ENCODE measurements around the gene ZNF2.

Gene ZNF2

GRCh38 chr2:95165371-95166064 lies at the start of gene ZNF2:
TSS of gene ZNF2 (plus strand) at chr2:95165809. CDS start at chr2:95176227, 10,418 bp downstream.
- DNase-seq (ENCODE audit: low read depth in 1 of 2, low spot score in 1 of 2) = peak; percentile 91

DNA sequence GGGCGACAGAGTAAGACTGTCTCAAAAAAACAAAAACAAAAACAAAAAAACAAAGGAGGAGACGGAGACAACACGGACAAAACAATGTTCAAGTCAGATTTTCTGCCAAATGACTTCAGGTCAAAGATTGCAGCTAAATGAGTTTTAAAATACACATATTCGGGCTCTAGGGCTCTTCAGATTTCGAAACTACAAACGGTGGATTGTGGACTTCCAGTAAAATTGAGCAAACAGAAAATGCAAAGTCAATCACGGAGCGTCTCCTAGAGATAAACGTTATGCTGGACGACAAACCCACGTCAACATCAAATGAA lies 44.6 kb upstream of the ZNF2 start:
- DNase-seq (ENCODE audit: low read depth in 1 of 2, low spot score in 1 of 2) = no peak

GRCh38 chr2:95121407-95122196 lies 44.0 kb upstream of the ZNF2 start, which contains the start of gene MRPS5:
TSS of gene MRPS5 (minus strand) at chr2:95121808. CDS start at chr2:95121791, 17 bp downstream.
- peak; percentile 74 to 86 for DNase-seq (ENCODE audit: low read depth in 1 of 2, low spot score in 1 of 2)

GRCh38 chr2:95122197-95122551 lies 43.4 kb upstream of the ZNF2 start:
- DNase-seq (ENCODE audit: low read depth in 1 of 2, low spot score in 1 of 2) = no peak

DNA sequence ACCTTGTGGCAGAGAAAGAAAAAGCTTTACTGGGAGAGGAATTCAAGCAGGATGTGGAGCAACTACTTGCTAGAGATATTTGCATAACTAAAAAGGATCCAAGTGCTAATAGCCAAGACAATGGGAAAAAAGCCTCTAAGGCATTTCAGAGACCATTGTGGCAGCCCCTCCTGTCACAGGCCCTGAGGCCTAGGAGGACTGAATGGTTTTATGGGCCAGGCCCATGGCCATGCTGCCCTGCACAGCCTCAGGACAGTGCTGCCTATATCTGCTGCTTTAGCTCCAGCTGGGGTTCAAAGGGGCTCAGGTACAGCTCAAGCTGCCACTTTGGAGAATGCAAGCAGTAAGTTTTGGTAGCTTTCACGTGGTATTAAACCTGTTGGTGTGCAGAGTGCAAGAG lies 26.9 kb upstream of the ZNF2 start:
- DNase-seq (ENCODE audit: low read depth in 1 of 2, low spot score in 1 of 2) = no peak

GRCh38 chr2:95143838-95144237 lies 21.8 kb upstream of the ZNF2 start:
- DNase-seq (ENCODE audit: low read depth in 1 of 2, low spot score in 1 of 2) = no peak

- DNase-seq (ENCODE audit: low read depth in 1 of 2, low spot score in 1 of 2) = no peak
These were observed 16.1 kb upstream of the ZNF2 start for GRCh38 chr2:95149397-95149984.

GRCh38 chr2:95158441-95158840 lies 7.2 kb upstream of the ZNF2 start:
- DNase-seq (ENCODE audit: low read depth in 1 of 2, low spot score in 1 of 2) = no peak

DNA sequence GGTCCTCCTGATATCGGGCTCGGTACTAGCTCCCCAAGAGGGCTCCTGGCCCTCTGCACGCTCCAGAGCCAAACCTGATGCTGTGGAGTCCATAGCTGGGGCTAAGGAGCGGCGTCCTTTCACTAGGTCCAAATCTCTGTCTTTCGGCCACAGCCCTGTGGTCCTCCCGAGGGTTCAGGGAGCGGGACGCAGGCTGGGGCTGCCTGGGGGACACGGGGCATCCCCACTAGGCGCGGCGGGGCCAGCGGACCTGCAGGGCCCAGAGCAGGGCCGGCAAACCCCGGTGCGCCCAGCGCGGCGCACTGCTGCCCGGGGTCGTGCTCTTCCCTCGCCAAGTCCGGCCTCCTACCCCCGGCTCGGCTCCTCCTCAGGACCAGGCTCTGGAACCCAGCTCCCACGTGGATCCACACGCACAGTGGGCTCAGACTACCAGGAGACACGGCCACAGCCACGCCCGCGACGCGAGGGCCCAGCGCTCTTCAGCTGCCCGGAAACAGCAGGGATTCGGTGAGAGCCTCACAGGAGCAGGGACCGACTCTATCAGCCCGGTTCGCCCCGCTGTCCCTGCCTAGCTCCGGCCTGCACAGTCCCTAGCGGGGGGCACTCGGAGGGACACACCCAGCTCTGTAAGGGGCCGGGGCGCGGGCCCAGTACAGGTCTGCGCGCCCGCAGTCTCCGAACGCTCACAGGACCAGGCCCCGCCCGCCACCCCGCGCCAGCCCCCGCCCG lies 6.6 kb upstream of the ZNF2 start:
- no peak for DNase-seq (ENCODE audit: low read depth in 1 of 2, low spot score in 1 of 2)

- DNase-seq (ENCODE audit: low read depth in 1 of 2, low spot score in 1 of 2) = peak; percentile 60 to 63
These were observed 5.7 kb upstream of the ZNF2 start, which contains the start of gene ZNF514 for GRCh38 chr2:95159690-95160449. TSS of gene ZNF514 (minus strand) at chr2:95159848. CDS start at chr2:95153253, 6,595 bp downstream.

GRCh38 chr2:95165030-95165370 lies 609 bp upstream of the ZNF2 start:
- no peak for DNase-seq (ENCODE audit: low read depth in 1 of 2, low spot score in 1 of 2)

- DNase-seq (ENCODE audit: low read depth in 1 of 2, low spot score in 1 of 2) = no peak
These were observed 605 bp downstream of the ZNF2 start for GRCh38 chr2:95166065-95166763.

- DNase-seq (ENCODE audit: low read depth in 1 of 2, low spot score in 1 of 2) = no peak
These were observed 6.3 kb downstream of the ZNF2 start for GRCh38 chr2:95171902-95172301.

GRCh38 chr2:95174031-95174542 lies 8.5 kb downstream of the ZNF2 start:
- DNase-seq (ENCODE audit: low read depth in 1 of 2, low spot score in 1 of 2) = no peak

DNA sequence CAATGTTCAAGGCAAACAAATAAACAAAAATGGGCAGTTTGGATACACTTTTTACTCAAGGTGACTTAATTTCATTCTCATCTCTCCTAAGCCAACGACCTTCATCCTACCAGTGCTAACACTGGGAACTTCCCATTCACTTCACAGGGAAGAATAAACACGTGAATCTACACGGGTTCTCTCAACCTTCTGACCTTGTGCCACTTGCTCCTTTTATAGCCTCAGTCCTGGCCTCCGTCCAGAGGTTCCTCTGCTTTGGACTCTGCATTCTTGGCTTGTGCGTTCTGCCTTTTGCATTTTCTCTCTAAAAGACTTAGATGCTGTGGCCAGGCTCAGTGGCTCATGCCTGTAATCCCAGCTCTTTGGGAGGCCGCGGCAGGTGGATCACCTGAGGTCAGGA lies 13.8 kb downstream of the ZNF2 start:
- no peak for DNase-seq (ENCODE audit: low read depth in 1 of 2, low spot score in 1 of 2)

GRCh38 chr2:95181774-95182173 lies 16.2 kb downstream of the ZNF2 start:
- no peak for DNase-seq (ENCODE audit: low read depth in 1 of 2, low spot score in 1 of 2)

DNA sequence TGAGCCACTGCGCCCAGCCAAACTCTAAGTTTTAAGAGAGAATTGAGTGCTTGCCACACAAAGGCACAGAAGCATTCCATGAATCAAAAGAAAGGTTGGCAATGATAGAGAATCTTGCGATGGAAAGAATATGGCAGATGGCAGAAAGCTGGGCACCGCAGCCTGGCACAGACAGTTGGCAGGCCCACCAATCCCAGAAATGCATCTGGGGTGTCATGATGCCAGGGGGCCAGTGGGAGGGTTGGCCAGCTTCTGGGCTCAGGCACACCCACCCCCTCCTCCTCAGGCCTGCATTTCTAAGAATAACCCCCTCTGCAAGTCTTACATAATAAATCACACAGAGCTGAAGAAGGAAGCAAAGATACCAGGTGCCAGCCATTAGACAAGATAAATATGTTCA lies 19.6 kb downstream of the ZNF2 start:
- DNase-seq (ENCODE audit: low read depth in 1 of 2, low spot score in 1 of 2) = no peak

- DNase-seq (ENCODE audit: low read depth in 1 of 2, low spot score in 1 of 2) = no peak
These were observed 20.4 kb downstream of the ZNF2 start for GRCh38 chr2:95185973-95186372.

- peak; percentile 7 to 25 for DNase-seq (ENCODE audit: low read depth in 1 of 2, low spot score in 1 of 2)
These were observed 27.3 kb downstream of the ZNF2 start for GRCh38 chr2:95192956-95193355.

DNA sequence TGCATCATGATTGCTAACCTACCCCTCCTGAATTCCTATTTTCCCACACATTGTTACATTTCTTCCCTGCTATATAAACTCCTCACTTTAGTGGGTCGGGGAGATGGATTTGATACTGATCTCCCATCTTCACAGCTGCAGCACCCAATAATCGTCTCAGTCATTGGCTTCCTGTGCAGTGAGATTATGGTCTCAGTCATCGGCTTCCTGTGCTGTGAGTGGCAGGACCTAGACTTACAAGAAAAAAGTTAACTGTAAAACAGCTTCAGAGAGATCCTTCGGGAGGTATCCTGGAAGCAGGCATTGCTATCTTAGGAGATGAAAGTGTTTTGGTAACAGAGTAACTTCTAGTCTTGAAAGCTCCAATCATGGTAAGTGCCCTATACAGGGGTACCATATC lies 38.3 kb downstream of the ZNF2 start:
- no peak for DNase-seq (ENCODE audit: low read depth in 1 of 2, low spot score in 1 of 2)

Data from stimulated activated CD4-positive, alpha-beta T cell treated with anti-CD3 and anti-CD28 coated beads, Interleukin-15, amount 100 ng/mL, for 1 hour (primary cell).